WTC11 (cell line): ENCODE data around the gene POLR3GL. TPM values are rescaled to one million over a fixed set of nuclear protein-coding genes. Genes with fewer than 3 reads are reported as not detected.

Source experiments
- ATAC-seq: fragments of 200-7000 bp; cut with Tn5 transposase; 2 replicates; pipeline ENCODE4 v1.10.0; 2021; ENCODE audit warnings: mild to moderate bottlenecking, moderate library complexity
- CTCF ChIA-PET: fragments of 300-600 bp; sonication (Branson Sonifier 250); formaldehyde crosslinking; loops from one replicate; lab custom pipeline; 2021; ENCODE audit warnings: antibody characterized with exemption; lab: Charles Lee
- POLR2A ChIA-PET: fragments of 350-600 bp; sonication (Branson Sonifier 250); formaldehyde crosslinking; loops from one replicate; lab custom pipeline; 2021; ENCODE audit warnings: antibody characterized with exemption; lab: Charles Lee
- DNase-seq: peaks from one replicate; pipeline ENCODE4 v3.0.0; 2021; ENCODE audit warnings: low spot score
- H3K27ac Mint-ChIP-seq: 2 replicates; pipeline ENCODE4 v1.8.0; 2021; ENCODE audit warnings: mixed read lengths
- H3K27me3 Mint-ChIP-seq: 2 replicates; pipeline ENCODE4 v1.8.0; 2021; ENCODE audit warnings: low read depth, mild to moderate bottlenecking, moderate library complexity, mixed read lengths
- H3K36me3 Mint-ChIP-seq: 2 replicates; pipeline ENCODE4 v1.8.0; 2021; ENCODE audit warnings: mixed read lengths
- H3K4me1 Mint-ChIP-seq: 2 replicates; pipeline ENCODE4 v1.8.0; 2022; ENCODE audit warnings: mixed read lengths
- H3K4me3 Mint-ChIP-seq: 2 replicates; pipeline ENCODE4 v1.8.0; 2021; ENCODE audit warnings: mild to moderate bottlenecking, moderate library complexity, mixed read lengths
- H3K9me3 Mint-ChIP-seq: 2 replicates; pipeline ENCODE4 v1.8.0; 2021; ENCODE audit warnings: mixed read lengths
- CREM ChIP-seq: sonication (generic); formaldehyde crosslinking; IDR thresholded peaks from 2 replicates; pipeline ENCODE4 v1.8.1; 2022; ENCODE audit warnings: mild to moderate bottlenecking, missing genetic modification reagents, moderate library complexity
- CTCF ChIP-seq: fragments of 200-600 bp; IDR thresholded peaks from 2 replicates; pipeline ENCODE4 v1.8.0; 2022; ENCODE audit warnings: antibody characterized with exemption
- FOXK1 ChIP-seq: sonication (generic); formaldehyde crosslinking; IDR thresholded peaks from 2 replicates; pipeline ENCODE4 v1.8.0; 2022; ENCODE audit warnings: mild to moderate bottlenecking, moderate library complexity, missing genetic modification reagents
- HMGXB4 ChIP-seq: sonication (generic); formaldehyde crosslinking; IDR thresholded peaks from 2 replicates; pipeline ENCODE4 v1.8.1; 2023; ENCODE audit warnings: mild to moderate bottlenecking, moderate library complexity, missing genetic modification reagents
- KAT7 ChIP-seq: sonication (generic); formaldehyde crosslinking; IDR thresholded peaks from 2 replicates; pipeline ENCODE4 v1.8.1; 2023; ENCODE audit warnings: missing genetic modification reagents, mild to moderate bottlenecking, borderline replicate concordance
- NFE2L1 ChIP-seq: sonication (generic); formaldehyde crosslinking; IDR thresholded peaks from 2 replicates; pipeline ENCODE4 v1.8.1; 2023; ENCODE audit warnings: missing genetic modification reagents
- NFYB ChIP-seq: sonication (generic); formaldehyde crosslinking; conservative IDR thresholded peaks from 2 replicates; pipeline ENCODE4 v1.8.0; 2022; ENCODE audit warnings: low read depth, missing genetic modification reagents
- PRRX2 ChIP-seq: fragments of 250-450 bp; sonication (Bioruptor Pico); IDR thresholded peaks from 2 replicates; pipeline ENCODE4 v1.8.0; 2021; ENCODE audit warnings: mild to moderate bottlenecking
- SMAD4 ChIP-seq: sonication (generic); formaldehyde crosslinking; IDR thresholded peaks from 2 replicates; pipeline ENCODE4 v1.8.0; 2022; ENCODE audit warnings: mild to moderate bottlenecking, missing genetic modification reagents
- SOX15 ChIP-seq: fragments of 250-450 bp; sonication (Bioruptor Pico); IDR thresholded peaks from 2 replicates; pipeline ENCODE4 v1.9.0; 2021; ENCODE audit warnings: mild to moderate bottlenecking
- STAT6 ChIP-seq: sonication (generic); formaldehyde crosslinking; conservative IDR thresholded peaks from 2 replicates; pipeline ENCODE4 v1.8.1; 2023; ENCODE audit warnings: mild to moderate bottlenecking, low read depth, missing genetic modification reagents, moderate library complexity
- TEAD1 ChIP-seq: sonication (generic); formaldehyde crosslinking; IDR thresholded peaks from 2 replicates; pipeline ENCODE4 v1.8.0; 2022; ENCODE audit warnings: mild to moderate bottlenecking, missing genetic modification reagents
- ZNF396 ChIP-seq: fragments of 250-450 bp; sonication (Bioruptor Pico); IDR thresholded peaks from 2 replicates; pipeline ENCODE4 v1.8.0; 2021; ENCODE audit warnings: mild to moderate bottlenecking, moderate library complexity, borderline replicate concordance
- total RNA-seq: library from RNA; stranded (reverse); gene quantifications from 3 replicates; pipeline ENCODE4 v1.2.3, GENCODE V29; 2021
- TF ChIP-seq, protein P1 (sequence below): sonication (generic); formaldehyde crosslinking; IDR thresholded peaks from 2 replicates; pipeline ENCODE4 v1.8.0; 2023; ENCODE audit warnings: missing genetic modification reagents
- TF ChIP-seq, protein P2 (sequence below): sonication (generic); formaldehyde crosslinking; IDR thresholded peaks from 2 replicates; pipeline ENCODE4 v1.8.1; 2023; ENCODE audit warnings: mild to moderate bottlenecking, missing genetic modification reagents, moderate library complexity
- TF ChIP-seq, protein P3 (sequence below): sonication (generic); formaldehyde crosslinking; IDR thresholded peaks from 2 replicates; pipeline ENCODE4 v1.8.0; 2023; ENCODE audit warnings: missing genetic modification reagents, mild to moderate bottlenecking, borderline replicate concordance

The POLR3GL gene
- total RNA-seq, 1 experiment from 2014 or later: 3.8 TPM

DNA sequence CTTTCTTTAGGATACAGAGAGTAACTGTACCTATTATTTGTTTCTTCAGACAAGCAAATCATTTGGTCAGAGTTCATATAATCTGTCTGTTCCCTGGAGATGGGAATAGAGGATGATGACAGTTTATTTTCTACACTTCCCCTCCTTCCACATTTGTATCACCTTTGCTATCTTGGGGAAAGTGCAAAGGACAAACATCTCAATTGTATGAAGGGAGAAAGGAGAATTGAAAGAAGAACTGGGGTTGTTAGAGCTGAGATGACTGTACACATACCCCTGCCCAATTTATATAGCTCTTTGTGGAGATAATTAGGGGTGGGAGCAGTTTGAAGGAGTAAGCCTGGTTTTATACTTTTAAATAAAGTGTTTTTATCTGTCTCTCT lies 14.0 kb downstream of the POLR3GL start:
- no peaks in the 10 kb centered on the region for H3K9me3 Mint-ChIP-seq
- TF ChIP-seq NFYB (CRISPR knock-in tag): no peak
- TF ChIP-seq, protein P1, sequence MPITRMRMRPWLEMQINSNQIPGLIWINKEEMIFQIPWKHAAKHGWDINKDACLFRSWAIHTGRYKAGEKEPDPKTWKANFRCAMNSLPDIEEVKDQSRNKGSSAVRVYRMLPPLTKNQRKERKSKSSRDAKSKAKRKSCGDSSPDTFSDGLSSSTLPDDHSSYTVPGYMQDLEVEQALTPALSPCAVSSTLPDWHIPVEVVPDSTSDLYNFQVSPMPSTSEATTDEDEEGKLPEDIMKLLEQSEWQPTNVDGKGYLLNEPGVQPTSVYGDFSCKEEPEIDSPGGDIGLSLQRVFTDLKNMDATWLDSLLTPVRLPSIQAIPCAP (CRISPR knock-in tag): no peak
- TF ChIP-seq, protein P2, sequence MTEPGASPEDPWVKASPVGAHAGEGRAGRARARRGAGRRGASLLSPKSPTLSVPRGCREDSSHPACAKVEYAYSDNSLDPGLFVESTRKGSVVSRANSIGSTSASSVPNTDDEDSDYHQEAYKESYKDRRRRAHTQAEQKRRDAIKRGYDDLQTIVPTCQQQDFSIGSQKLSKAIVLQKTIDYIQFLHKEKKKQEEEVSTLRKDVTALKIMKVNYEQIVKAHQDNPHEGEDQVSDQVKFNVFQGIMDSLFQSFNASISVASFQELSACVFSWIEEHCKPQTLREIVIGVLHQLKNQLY: no peak
- TF ChIP-seq SMAD4 (CRISPR knock-in tag): no peak
- H3K4me1 Mint-ChIP-seq: peaks cover 17% of the 10 kb centered on the region
- CTCF ChIA-PET: interaction anchor here (0.6 to 5.4 kb wide), 17 partner anchors 9 to 133 kb away, joined by 3 to 54 read pairs (median 11); partner anchors contain the start of genes ANKRD34A, HJV, LIX1L and NUDT17
- H3K27ac Mint-ChIP-seq: no peak overlapping the region
- no peak for ATAC-seq
- DNase-seq: no peak
- no peaks in the 10 kb centered on the region for H3K36me3 Mint-ChIP-seq
- H3K27me3 Mint-ChIP-seq: no peaks in the 10 kb centered on the region; the same call in 1 of the 2 replicates
- no peak overlapping the region for H3K4me3 Mint-ChIP-seq
- POLR2A ChIA-PET: interaction anchor here (1.0 to 2.7 kb wide), 5 partner anchors 12 to 119 kb away, joined by 3 to 17 read pairs (median 6); partner anchors contain the start of genes ANKRD34A, PIAS3, POLR3GL and RBM8A

DNA sequence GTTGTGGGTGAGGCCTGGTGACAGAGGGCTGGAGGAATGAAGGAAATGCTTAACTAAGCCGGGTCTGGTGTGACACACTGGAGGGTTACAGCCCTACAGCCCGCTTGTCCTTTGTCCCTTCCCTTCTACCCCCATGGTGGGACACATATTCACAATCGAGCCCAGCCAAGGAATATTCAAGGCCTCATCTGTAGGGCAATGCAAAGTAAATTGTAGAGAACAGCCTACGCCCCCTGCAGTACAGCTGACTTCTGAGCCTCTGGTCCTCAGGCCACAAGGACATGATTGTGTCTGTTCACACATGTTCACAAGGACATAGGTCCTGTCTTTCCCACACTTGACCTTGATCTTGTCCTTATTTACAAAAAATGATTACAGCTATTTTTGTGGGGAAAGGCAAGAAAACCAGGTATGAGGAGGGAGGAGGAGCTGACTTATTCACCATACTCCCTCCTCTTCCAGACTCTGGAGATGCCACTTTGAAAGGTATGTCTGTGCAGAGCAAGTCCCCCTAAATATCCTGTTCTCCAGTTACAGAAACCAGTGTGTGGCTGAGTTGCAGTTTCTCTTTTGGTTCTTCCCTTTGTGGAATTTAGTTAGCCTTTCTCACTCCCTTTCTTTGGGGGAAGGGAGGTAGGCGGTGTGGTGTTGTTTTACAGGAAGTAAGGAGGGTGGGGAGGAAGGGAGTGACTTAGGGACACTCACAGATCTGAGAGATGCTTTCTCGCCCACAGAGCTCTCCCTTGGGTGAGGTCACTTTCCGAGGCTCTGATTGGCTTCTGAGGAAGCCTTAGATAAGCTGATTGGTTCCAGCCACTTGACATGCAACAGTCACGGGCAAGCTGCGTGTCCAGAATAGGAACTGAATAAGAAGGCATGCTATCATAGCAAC lies 14.6 kb downstream of the POLR3GL start:
- Mint-ChIP-seq H3K4me1 (peaks cover 18% of the 10 kb centered on the region), H3K27ac (no peak overlapping the region), H3K27me3 (no peaks in the 10 kb centered on the region; the same call in 1 of the 2 replicates), H3K36me3 (no peaks in the 10 kb centered on the region), H3K9me3 (no peaks in the 10 kb centered on the region), H3K4me3 (no peak overlapping the region)
- ChIA-PET CTCF (interaction anchor here (0.6 to 5.4 kb wide), 30 partner anchors 8 to 134 kb away, joined by 3 to 54 read pairs (median 6); partner anchors contain the start of genes ANKRD34A, ANKRD35, HJV and LIX1L), POLR2A (interaction anchor here (0.6 to 2.7 kb wide), 13 partner anchors 11 to 120 kb away, joined by 3 to 17 read pairs (median 5); partner anchors contain the start of genes ANKRD34A, PIAS3, POLR3GL and RBM8A)
- DNase-seq (peak; percentile 80), ATAC-seq (peak; percentile 93)
- peak; percentile 65 for TF ChIP-seq NFYB (CRISPR knock-in tag)
- TF ChIP-seq, protein P3, sequence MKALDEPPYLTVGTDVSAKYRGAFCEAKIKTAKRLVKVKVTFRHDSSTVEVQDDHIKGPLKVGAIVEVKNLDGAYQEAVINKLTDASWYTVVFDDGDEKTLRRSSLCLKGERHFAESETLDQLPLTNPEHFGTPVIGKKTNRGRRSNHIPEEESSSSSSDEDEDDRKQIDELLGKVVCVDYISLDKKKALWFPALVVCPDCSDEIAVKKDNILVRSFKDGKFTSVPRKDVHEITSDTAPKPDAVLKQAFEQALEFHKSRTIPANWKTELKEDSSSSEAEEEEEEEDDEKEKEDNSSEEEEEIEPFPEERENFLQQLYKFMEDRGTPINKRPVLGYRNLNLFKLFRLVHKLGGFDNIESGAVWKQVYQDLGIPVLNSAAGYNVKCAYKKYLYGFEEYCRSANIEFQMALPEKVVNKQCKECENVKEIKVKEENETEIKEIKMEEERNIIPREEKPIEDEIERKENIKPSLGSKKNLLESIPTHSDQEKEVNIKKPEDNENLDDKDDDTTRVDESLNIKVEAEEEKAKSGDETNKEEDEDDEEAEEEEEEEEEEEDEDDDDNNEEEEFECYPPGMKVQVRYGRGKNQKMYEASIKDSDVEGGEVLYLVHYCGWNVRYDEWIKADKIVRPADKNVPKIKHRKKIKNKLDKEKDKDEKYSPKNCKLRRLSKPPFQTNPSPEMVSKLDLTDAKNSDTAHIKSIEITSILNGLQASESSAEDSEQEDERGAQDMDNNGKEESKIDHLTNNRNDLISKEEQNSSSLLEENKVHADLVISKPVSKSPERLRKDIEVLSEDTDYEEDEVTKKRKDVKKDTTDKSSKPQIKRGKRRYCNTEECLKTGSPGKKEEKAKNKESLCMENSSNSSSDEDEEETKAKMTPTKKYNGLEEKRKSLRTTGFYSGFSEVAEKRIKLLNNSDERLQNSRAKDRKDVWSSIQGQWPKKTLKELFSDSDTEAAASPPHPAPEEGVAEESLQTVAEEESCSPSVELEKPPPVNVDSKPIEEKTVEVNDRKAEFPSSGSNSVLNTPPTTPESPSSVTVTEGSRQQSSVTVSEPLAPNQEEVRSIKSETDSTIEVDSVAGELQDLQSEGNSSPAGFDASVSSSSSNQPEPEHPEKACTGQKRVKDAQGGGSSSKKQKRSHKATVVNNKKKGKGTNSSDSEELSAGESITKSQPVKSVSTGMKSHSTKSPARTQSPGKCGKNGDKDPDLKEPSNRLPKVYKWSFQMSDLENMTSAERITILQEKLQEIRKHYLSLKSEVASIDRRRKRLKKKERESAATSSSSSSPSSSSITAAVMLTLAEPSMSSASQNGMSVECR (CRISPR knock-in tag): 0 out of 2 replicates have a peak, but pooled peaks have one; percentile 27
- TF ChIP-seq KAT7 (CRISPR knock-in tag): no peak
- no peak for TF ChIP-seq NFE2L1 (CRISPR knock-in tag)
- no peak for TF ChIP-seq PRRX2
- no peak for TF ChIP-seq CTCF
- no peak for TF ChIP-seq SOX15 (CRISPR knock-in tag)
- no peak for TF ChIP-seq CREM (CRISPR knock-in tag)
- TF ChIP-seq TEAD1 (CRISPR knock-in tag): peak; percentile 26; the same call in 1 of the 2 replicates
- TF ChIP-seq ZNF396 (CRISPR knock-in tag): no peak
- no peak for TF ChIP-seq STAT6 (CRISPR knock-in tag)
- TF ChIP-seq FOXK1 (CRISPR knock-in tag): peak; percentile 51; the same call in 1 of the 2 replicates
- no peak for TF ChIP-seq HMGXB4 (CRISPR knock-in tag)
